ENCODE results near the gene VPS35L. TPM values are rescaled to one million over a fixed set of nuclear protein-coding genes. Genes with fewer than 3 reads are reported as not detected.

Gene VPS35L
- polyA plus RNA-seq, 1 donor: 29.1 TPM

- DNase-seq (ENCODE audit: low read depth): no peak
Measured at GRCh38 chr16:19589106-19589505, 33.6 kb downstream of the VPS35L start.

DNA sequence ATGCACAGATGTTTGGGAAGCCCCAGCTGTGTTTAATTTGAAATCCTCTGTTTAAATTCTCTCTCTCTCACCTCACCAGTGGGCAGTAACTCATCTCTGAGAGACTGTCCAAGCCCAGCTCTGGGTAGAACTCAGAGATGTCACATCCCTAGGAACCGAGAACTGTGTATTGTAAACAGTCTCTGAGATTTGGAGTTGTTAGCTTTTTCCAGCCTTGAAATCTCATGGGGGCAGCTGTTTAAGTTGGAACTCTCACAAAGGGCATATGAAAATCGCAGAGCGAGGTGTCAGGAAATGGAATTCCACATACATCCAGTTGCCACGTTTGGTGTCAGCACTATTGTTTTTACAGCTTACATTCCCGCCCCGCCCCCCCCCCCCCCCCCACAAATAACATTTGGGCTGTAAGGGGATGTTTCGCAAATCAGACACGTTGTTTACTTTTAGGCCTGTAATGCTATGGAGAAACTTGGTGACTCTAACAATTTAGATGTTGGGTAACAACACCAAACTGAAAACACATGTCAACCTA, 34.3 kb downstream of the VPS35L start:
- DNase-seq (ENCODE audit: low read depth): peak; percentile 79

GRCh38 chr16:19595043-19595767, 39.7 kb downstream of the VPS35L start:
- no peak for DNase-seq (ENCODE audit: low read depth)

DNA sequence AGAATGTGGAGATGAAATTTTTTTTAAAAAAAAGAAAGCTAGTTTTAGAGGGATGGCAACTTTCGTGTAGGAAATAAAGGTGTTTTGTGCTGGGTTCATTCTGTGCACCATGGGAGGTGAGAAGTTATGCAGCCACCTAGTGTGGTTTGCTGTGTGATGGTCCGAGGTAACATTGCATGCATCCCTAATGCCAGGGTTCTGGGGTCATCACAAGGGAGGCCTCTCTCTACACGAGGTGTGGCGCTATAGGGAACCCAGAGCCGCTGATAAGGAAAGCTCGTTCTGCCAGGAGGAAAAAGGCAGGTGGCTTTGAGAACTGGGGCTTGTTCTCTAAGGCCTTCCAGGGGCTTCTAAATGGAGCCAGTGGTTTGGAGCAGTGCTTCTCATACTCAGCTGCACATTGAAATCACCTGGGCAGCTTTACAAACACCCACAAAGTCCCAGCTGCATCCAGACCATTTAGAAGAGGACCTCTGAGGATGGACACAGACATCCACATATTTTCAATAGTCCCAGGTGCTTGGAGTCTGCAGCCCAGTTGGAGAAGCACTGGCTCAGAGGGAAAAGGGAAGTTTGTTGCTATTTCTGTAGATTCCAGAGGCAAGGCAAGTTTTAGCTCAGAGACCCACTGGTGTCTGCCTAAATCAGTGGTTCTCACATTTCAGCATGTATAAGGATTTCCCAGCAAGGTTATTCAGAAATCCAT, 43.5 kb downstream of the VPS35L start:
- DNase-seq (ENCODE audit: low read depth): no peak

DNA sequence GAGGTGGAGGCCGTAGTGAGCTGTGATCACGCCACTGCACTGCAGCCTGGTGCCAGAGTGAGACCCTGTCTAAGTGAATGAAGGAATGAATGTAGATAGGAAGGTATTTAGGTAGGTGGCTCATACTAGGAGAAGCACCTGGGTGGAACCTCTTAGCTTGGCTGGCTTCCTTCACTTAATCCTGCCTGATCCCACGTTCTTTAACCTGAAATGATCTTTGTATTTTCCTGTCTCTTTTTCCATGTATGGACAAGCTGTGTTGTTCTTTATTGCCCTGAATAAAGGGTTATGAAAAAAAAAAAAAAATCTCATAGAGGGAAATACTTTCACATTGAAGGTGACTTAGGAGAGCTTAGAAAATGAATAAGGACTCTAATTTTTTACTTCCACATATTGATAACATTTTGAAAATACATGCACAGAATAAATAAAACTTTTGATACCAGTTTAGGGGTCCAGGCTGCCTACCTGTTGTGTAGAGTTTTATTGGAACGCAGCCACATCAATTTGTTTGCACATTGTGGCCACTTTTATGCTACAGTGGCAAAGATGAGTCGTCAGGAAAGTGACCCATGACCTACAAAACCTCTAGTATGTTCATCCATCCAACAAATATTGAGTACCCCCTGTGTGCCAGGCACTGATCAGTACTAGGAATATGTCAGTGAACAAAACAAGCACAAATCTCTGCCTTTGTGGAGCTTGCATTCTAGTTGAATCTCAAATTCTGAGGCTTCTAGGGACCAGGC, 44.6 kb downstream of the VPS35L start:
- DNase-seq (ENCODE audit: low read depth): no peak

DNA sequence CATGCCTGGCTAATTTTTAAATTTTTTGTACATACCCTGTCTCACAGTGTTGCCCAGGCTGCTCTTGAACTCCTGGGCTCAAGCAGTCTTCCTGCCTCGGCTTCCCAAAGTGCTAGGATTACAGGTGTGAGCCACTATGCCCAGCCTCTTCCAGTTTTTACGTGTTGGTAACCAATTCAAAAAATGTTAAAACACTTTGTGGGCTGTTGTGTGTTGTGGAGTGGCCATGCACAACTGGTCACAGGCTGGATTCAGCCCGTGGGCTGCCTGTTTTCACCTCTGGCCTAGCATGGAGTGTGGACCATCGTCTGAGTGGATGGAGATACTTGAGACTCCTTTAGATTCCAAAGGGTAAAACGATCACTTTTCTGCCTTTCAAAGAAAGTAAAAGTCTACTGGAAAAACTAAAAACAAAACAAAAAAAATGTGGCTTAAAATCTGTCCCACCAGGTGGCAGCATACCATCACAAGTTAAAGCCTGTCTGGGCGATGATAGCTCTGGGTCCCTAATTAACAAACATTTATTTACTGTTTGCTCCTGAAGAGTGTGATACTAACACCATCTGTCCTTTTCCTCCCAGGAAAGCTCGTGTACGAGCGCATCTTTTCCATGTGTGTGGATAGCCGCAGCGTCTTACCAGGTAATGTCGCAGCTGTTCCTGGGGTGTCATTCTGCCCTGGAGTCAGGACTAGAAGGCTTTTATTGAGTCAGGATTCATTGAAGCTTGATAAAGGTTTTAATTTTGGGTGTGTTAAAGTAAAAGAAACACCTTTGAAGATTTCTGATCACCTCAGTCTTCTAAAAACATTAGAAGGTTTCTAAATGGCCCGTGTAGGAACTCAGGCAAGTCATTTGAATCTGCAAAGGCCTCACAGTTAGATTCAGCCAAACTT, 45.8 kb downstream of the VPS35L start:
- no peak for DNase-seq (ENCODE audit: low read depth)

- DNase-seq (ENCODE audit: low read depth): no peak
Measured at GRCh38 chr16:19604911-19605310, 49.4 kb downstream of the VPS35L start.

DNA sequence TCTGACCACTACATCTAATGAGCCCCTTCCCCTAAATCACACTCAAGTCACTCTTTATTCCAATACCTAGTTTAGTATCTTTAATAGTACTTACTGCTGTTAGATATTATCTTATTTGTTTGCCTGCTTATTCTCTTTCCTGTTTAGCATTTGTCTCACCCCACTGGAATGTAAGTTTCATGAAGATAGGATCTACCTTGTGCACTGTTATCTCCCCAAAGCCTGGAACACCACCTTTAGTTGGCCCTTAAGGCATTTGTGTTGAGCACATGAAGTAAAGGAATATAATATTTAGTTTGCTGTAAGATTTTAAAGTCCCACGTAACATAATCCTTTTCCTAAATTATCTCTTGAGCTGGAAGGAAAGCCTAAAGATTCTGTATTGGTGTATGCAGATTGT, 50.2 kb downstream of the VPS35L start:
- DNase-seq (ENCODE audit: low read depth): no peak

- no peak for DNase-seq (ENCODE audit: low read depth)
Measured at GRCh38 chr16:19607616-19608280, 52.2 kb downstream of the VPS35L start.

DNA sequence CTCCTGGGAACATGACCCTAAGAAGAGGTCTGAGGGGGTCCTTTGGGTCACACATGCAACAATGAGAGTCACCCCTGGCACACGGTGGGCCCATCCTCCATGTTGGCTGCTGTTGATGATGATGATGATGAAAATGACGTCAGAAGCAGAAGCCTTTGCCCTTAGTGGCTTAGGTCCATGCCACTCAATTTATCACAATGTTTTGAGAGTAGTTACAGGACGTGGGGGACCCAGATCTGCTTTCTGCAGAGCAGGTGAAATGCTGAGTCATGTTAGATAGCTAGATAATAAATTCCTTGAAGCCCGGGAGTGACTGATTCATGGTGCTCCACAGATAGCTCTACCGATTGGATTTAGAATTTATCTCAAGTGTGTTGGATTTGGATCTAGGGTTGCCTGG, 53.9 kb downstream of the VPS35L start:
- no peak for DNase-seq (ENCODE audit: low read depth)

GRCh38 chr16:19610200-19610599, 54.7 kb downstream of the VPS35L start:
- DNase-seq (ENCODE audit: low read depth): no peak

DNA sequence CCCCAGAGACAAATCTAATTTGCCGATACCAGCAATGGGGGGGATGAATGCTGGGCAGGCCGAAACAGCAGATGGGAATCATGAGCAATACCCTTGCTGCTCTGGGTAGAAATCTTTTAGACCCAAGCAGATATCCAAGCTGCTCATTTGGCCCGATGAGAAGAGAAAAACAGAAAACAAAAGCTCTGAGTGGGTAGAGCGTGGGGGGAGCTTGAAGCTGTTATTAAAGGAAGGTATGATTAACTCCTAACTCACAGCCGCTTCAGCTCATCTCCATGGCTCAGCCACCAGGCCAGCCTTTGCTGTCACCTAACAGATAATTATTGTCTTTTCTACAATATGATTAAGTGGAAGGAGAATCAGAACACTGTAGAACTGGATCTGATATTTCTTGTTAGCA, 58.3 kb downstream of the VPS35L start:
- DNase-seq (ENCODE audit: low read depth): no peak

GRCh38 chr16:19616241-19616640, 60.7 kb downstream of the VPS35L start:
- DNase-seq (ENCODE audit: low read depth): no peak

DNA sequence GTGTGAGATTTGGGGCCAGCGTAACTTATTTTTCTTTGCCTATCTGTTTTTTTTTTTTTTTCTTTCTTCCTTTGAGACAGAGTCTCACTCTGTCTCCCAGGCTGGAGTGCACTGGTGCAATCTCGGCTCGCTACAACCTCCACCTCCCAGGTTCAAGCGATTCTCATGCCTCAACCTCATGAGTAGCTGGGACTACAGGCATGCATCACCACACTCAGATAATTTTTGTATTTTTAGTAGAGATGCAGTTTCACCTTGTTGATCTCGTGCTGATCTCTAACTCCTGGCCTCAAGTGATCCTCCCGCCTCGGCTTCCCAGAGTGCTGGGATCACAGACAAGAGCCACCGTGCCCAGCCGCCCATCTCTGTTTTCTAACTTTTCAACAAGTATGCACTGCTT, 63.4 kb downstream of the VPS35L start:
- DNase-seq (ENCODE audit: low read depth): no peak

GRCh38 chr16:19621445-19621844, 65.9 kb downstream of the VPS35L start:
- DNase-seq (ENCODE audit: low read depth): no peak

- no peak for DNase-seq (ENCODE audit: low read depth)
Measured at GRCh38 chr16:19625039-19625438, 69.5 kb downstream of the VPS35L start.

DNA sequence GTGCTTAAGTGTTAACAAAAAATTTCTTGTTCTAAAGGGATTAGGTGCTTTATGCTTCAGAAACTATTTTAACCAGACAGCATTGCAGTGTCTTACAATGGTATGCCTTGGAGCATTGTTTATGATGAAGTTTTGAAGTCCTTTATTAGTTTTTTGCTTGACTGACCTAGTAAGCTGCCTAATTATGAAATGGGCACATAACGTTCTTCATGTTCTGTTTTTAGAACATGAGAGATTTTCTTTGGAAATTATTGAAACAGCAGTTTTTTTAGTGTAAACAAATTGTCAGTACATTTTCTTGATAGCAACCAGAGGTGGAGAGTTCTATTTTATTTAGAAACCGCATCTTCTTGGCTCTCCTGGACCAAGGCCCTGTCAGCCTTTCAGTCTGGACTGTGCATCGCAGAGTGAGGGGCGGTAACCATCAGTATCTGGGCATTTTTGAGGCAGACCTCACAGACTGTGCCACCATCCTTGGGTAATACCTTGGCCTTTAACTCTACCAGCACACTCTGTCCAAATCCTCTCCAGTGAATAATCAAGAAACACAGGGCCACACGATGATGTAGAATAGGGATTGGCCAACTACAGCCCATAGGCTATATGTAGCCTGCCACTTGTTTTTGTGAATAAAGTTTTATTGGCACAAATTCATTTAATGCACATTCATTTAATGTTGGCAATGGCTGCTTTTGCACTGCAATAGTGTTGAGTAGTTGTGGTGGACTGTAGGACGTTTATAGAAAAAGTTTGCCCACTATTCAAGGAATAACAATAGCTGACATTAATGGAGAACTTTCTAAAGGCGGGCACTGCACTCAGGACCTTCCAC, 81.1 kb downstream of the VPS35L start:
- no peak for DNase-seq (ENCODE audit: low read depth)

- no peak for DNase-seq (ENCODE audit: low read depth)
Measured at GRCh38 chr16:19639986-19640421, 84.5 kb downstream of the VPS35L start.

GRCh38 chr16:19642501-19642900, 87.0 kb downstream of the VPS35L start:
- DNase-seq (ENCODE audit: low read depth): no peak

- peak; percentile 58 for DNase-seq (ENCODE audit: low read depth)
Measured at GRCh38 chr16:19644877-19645276, 89.4 kb downstream of the VPS35L start.
